Caco-2 (cell line): Measurements from ENCODE around the gene SLC6A20. TPM values are rescaled to one million over a fixed set of nuclear protein-coding genes. Genes with fewer than 3 reads are reported as not detected.

ENCODE experiments used
- BruUV-seq: library from RNA; stranded (reverse); fragments of 400-500 nt; replicated peaks from 2 replicates; lab custom pipeline; 2021; lab: Mats Ljungman, UMichigan
- CTCF ChIA-PET: fragments of 300-600 bp; sonication (Branson Sonifier 250); formaldehyde crosslinking; loops from one replicate; lab custom pipeline; 2022; ENCODE audit warnings: antibody characterized with exemption; lab: Charles Lee
- POLR2A ChIA-PET: fragments of 300-600 bp; sonication (Branson Sonifier 250); formaldehyde crosslinking; loops from one replicate; lab custom pipeline; 2022; ENCODE audit warnings: antibody characterized with exemption; lab: Charles Lee
- DNase-seq, 2 experiments: peaks; one replicate each; pipeline versions ENCODE4 v3.0.0 to v3.0.0-alpha.2; 2020 to 2022
- H3K27me3 ChIP-seq: replicated peaks from 2 replicates; pipeline ENCODE4 v1.6.0; 2011; ENCODE audit warnings: low read length; ENCODE audit not compliant: control insufficient read depth, insufficient read depth
- H3K36me3 ChIP-seq: 2 replicates; pipeline ENCODE4 v1.5.1; 2011; ENCODE audit warnings: low read length; ENCODE audit not compliant: control insufficient read depth, insufficient read depth
- H3K4me1 ChIP-seq: fragments of 250-450 bp; sonication (Bioruptor Pico); 2 replicates; pipeline ENCODE4 v1.5.1; 2020; ENCODE audit warnings: mild to moderate bottlenecking
- H3K4me3 ChIP-seq: 2 replicates; pipeline ENCODE4 v1.5.1; 2011; ENCODE audit warnings: low read depth, mild to moderate bottlenecking, control low read depth, low read length
- H3K9me3 ChIP-seq: fragments of 250-450 bp; sonication (Bioruptor Pico); 2 replicates; pipeline ENCODE4 v1.5.1; 2020; ENCODE audit warnings: mild to moderate bottlenecking, moderate library complexity
- H3K27ac Mint-ChIP-seq: one replicate; pipeline ENCODE4 v1.8.0; 2022; ENCODE audit warnings: mixed read lengths; ENCODE audit not compliant: unreplicated experiment
- H3K27me3 Mint-ChIP-seq: one replicate; pipeline ENCODE4 v1.8.0; 2022; ENCODE audit warnings: mixed read lengths; ENCODE audit not compliant: insufficient read depth, unreplicated experiment
- H3K36me3 Mint-ChIP-seq: one replicate; pipeline ENCODE4 v1.8.0; 2022; ENCODE audit warnings: mild to moderate bottlenecking, mixed read lengths; ENCODE audit not compliant: insufficient read depth, unreplicated experiment
- H3K4me1 Mint-ChIP-seq: one replicate; pipeline ENCODE4 v1.8.0; 2022; ENCODE audit warnings: low read depth, mixed read lengths; ENCODE audit not compliant: unreplicated experiment
- H3K4me3 Mint-ChIP-seq: one replicate; pipeline ENCODE4 v1.8.0; 2022; ENCODE audit warnings: mild to moderate bottlenecking, moderate library complexity, mixed read lengths; ENCODE audit not compliant: unreplicated experiment
- H3K9me3 Mint-ChIP-seq: one replicate; pipeline ENCODE4 v1.8.0; 2022; ENCODE audit warnings: mixed read lengths; ENCODE audit not compliant: unreplicated experiment
- intact Hi-C: fragments of 100-400 bp; cut with micrococcal nuclease; formaldehyde crosslinking; loops from one replicate; pipeline ENCODE4 v1.10.0; 2022; ENCODE audit not compliant: unreplicated experiment
- total RNA-seq: library from RNA; stranded (reverse); gene quantifications from 2 replicates; pipeline ENCODE4 v1.2.3, GENCODE V29; 2022
- TF ChIP-seq, protein P1 (sequence below), 2 experiments: fragments of 200-600 bp in 1 of 2; IDR thresholded peaks; 1 replicate in 1 of 2; 2 replicates in 1 of 2; pipeline versions ENCODE4 v1.5.1 to v1.8.0; 2011 to 2022; ENCODE audit warnings: antibody characterized with exemption in 1 of 2, control low read depth in 1 of 2, inconsistent platforms in 1 of 2, low read depth in 1 of 2, low read length in 1 of 2, mild to moderate bottlenecking in 1 of 2, moderate library complexity in 1 of 2; ENCODE audit not compliant: insufficient read depth in 1 of 2, severe bottlenecking in 1 of 2, unreplicated experiment in 1 of 2

Gene SLC6A20
- total RNA-seq, 1 experiment from 2014 or later: 0.39 TPM

DNA sequence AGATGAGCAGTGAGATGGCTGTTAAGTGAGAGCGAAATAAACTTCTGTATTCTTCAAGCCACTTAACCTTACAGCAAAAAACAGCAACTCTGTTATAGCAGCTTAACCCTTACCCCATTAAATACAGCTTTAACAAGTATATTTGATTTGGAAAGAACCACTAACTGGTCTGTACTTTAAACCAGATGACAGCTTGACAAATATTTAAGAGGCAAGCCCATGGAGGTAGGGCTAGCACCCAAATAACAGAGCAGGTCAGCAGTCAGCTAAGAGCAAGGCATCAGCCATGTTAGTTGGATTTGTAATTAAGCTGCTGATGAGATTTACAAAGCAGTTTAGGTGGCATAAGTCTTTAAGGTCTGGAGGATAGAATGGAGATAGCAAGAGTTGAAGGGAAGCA, 42.1 kb upstream of the SLC6A20 start:
- peaks cover 8% of the 10 kb centered on the region for H3K36me3 Mint-ChIP-seq

DNA sequence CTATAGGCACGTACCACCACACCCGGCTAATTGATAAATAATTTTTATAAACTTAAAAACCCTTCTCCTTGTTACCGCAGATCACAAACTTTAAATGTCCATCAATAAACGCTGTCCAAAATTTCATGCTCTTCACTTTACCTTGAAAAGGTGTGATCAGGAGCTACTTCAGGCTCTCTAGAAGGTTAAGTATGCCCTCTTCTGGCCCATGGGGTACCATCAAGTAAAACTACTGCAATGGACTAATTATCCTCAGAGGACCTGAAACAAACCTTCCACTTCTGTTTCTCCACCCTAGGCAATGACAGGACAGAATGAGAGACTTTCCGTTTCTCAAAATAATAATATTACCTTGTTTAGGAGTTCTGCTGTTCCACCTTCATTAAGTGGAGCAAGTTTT, 36.4 kb upstream of the SLC6A20 start:
- no peaks in the 10 kb centered on the region for H3K9me3 ChIP-seq
- Mint-ChIP-seq H3K27me3 (no peaks in the 10 kb centered on the region), H3K4me1 (no peaks in the 10 kb centered on the region), H3K9me3 (no peaks in the 10 kb centered on the region), H3K27ac (no peak overlapping the region), H3K4me3 (no peak overlapping the region), H3K36me3 (peaks cover 10% of the 10 kb centered on the region)
- no peaks in the 10 kb centered on the region for H3K4me1 ChIP-seq
- ChIA-PET CTCF (interaction anchor here (0.6 to 1.5 kb wide), 6 partner anchors 32 to 321 kb away, joined by 3 to 30 read pairs (median 4); no protein-coding TSS in a partner anchor), POLR2A (no interaction called here)
- intact Hi-C loops: loop anchor here (1.0 to 10.0 kb wide), 3 partner anchors 71 to 321 kb away; no protein-coding TSS in a partner anchor
- TF ChIP-seq, protein P1, sequence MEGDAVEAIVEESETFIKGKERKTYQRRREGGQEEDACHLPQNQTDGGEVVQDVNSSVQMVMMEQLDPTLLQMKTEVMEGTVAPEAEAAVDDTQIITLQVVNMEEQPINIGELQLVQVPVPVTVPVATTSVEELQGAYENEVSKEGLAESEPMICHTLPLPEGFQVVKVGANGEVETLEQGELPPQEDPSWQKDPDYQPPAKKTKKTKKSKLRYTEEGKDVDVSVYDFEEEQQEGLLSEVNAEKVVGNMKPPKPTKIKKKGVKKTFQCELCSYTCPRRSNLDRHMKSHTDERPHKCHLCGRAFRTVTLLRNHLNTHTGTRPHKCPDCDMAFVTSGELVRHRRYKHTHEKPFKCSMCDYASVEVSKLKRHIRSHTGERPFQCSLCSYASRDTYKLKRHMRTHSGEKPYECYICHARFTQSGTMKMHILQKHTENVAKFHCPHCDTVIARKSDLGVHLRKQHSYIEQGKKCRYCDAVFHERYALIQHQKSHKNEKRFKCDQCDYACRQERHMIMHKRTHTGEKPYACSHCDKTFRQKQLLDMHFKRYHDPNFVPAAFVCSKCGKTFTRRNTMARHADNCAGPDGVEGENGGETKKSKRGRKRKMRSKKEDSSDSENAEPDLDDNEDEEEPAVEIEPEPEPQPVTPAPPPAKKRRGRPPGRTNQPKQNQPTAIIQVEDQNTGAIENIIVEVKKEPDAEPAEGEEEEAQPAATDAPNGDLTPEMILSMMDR (IDR thresholded peaks at IDR 0.05; ENCODE audit: insufficient read depth in 1 of 2, low read depth in 1 of 2, low read length in 1 of 2, severe bottlenecking in 1 of 2, unreplicated experiment in 1 of 2): peak; percentile 42 to 71
- no peak overlapping the region for H3K4me3 ChIP-seq
- H3K27me3 ChIP-seq: no peaks in the 10 kb centered on the region
- H3K36me3 ChIP-seq: no peaks in the 10 kb centered on the region
- no TSS peak for BruUV-seq
- peak; percentile 40 to 48 for DNase-seq

More for the DNA sequence above, 42.1 kb upstream of the SLC6A20 start:
- intact Hi-C loops: loop anchor here (10.0 kb wide), 1 partner anchor 236 kb away; no protein-coding TSS in a partner anchor
- no peak for DNase-seq
- Mint-ChIP-seq H3K4me3 (no peak overlapping the region), H3K27ac (no peak overlapping the region), H3K9me3 (no peaks in the 10 kb centered on the region), H3K27me3 (no peaks in the 10 kb centered on the region), H3K4me1 (peaks cover 6% of the 10 kb centered on the region)
- TF ChIP-seq, protein P1 (IDR thresholded peaks at IDR 0.05; ENCODE audit: insufficient read depth in 1 of 2, low read depth in 1 of 2, low read length in 1 of 2, severe bottlenecking in 1 of 2, unreplicated experiment in 1 of 2): no peak
- Histone ChIP-seq H3K4me3 (no peak overlapping the region), H3K36me3 (no peaks in the 10 kb centered on the region), H3K27me3 (no peaks in the 10 kb centered on the region), H3K4me1 (no peaks in the 10 kb centered on the region), H3K9me3 (no peaks in the 10 kb centered on the region)
- no TSS peak for BruUV-seq
- ChIA-PET POLR2A (no interaction called here), CTCF (no interaction called here)

DNA sequence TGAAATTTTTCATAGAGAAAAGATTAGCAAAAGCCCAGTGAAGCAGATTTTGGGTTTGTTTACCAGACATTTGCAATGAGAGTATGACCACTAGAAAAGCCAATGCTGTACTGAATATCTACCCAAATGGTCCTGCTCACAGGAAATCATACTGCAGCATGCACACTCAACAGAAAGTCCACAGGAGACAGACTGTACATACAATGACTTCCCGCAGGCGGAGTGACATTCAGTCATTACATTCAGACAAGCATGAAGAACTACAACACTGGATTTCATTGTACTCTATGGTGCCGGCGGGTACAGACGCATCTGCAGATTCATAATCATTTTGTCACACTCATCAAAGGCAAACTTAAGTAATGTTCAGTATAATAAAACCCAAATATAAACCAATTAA, 33.8 kb upstream of the SLC6A20 start:
- Mint-ChIP-seq H3K4me3 (no peak overlapping the region), H3K9me3 (no peaks in the 10 kb centered on the region), H3K27ac (no peak overlapping the region), H3K27me3 (no peaks in the 10 kb centered on the region), H3K36me3 (peaks cover 10% of the 10 kb centered on the region), H3K4me1 (no peaks in the 10 kb centered on the region)
- intact Hi-C loops: loop anchor here (10.0 kb wide), 1 partner anchor 245 kb away; no protein-coding TSS in a partner anchor
- Histone ChIP-seq H3K27me3 (no peaks in the 10 kb centered on the region), H3K9me3 (no peaks in the 10 kb centered on the region), H3K4me1 (no peaks in the 10 kb centered on the region), H3K36me3 (no peaks in the 10 kb centered on the region; the same call in 1 of the 2 replicates), H3K4me3 (no peak overlapping the region)
- CTCF ChIA-PET: no interaction called here
- TF ChIP-seq, protein P1 (IDR thresholded peaks at IDR 0.05; ENCODE audit: insufficient read depth in 1 of 2, low read depth in 1 of 2, low read length in 1 of 2, severe bottlenecking in 1 of 2, unreplicated experiment in 1 of 2): no peak
- no TSS peak for BruUV-seq
- POLR2A ChIA-PET: no interaction called here
- DNase-seq: no peak
